22Rv1 (cell line): ENCODE measurements around the gene AIFM2.

Source experiments
- CTCF ChIP-seq: fragments of 450-650 bp; IDR thresholded peaks from 2 replicates; pipeline ENCODE4 v1.5.1; 2017; ENCODE audit warnings: mild to moderate bottlenecking
- ZFX ChIP-seq: fragments of 450-650 bp; IDR thresholded peaks from 2 replicates; pipeline ENCODE4 v1.6.1; 2017; ENCODE audit warnings: antibody characterized with exemption, borderline replicate concordance

DNA sequence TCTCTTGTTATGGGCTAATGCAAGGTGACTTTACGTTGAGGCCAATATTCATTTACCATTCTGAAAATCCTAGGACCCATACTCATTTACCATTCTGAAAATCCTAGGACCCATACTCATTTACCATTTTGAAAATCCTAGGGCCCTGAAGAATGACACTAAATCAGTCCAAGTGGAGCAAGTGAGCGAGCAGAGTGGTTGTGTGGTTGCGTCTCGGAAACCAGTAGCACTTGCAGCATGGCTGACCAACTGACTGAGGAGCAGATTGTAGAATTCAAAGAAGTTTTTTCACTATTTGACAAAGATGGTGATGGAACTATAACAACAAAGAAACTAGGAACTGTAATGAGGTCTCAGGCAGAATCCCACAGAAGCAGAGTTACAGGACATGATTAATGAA is 30.8 kb upstream of the AIFM2 start:
- no peak for TF ChIP-seq CTCF
- no peak for TF ChIP-seq ZFX
